ENCODE data around the gene CCDC34.
"Not testable (repeated sequence)": the region's sequence is repeated elsewhere in the genome, so short reads cannot be mapped to it uniquely, and the experiment has no call there.

Gene CCDC34

DNA sequence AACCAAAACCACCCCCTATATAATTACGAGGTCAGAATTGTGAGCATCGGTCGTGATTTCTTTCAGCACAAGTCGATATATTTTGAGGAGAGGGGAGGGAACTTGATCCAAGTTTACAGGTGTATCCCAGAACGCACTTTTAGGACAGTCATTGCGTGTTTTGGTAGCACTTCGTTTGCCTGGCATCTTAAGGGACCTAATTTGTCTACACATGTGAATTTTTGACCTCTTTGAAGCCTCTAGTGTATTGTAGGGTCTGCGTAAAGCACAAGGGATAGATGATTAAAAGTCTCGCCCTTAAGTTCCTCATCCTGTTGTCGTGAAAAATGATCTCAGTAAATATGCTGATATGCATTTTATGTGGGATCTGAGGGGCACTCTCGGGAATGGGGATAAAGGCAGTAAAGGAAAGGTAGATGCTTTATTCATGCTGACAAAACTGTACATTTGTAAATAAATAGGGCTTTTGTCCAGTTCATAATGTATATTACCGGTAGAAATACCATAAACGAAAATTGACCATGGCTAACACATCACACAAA lies 632 bp upstream of the CCDC34 start:
- DNase-seq: no peak

DNA sequence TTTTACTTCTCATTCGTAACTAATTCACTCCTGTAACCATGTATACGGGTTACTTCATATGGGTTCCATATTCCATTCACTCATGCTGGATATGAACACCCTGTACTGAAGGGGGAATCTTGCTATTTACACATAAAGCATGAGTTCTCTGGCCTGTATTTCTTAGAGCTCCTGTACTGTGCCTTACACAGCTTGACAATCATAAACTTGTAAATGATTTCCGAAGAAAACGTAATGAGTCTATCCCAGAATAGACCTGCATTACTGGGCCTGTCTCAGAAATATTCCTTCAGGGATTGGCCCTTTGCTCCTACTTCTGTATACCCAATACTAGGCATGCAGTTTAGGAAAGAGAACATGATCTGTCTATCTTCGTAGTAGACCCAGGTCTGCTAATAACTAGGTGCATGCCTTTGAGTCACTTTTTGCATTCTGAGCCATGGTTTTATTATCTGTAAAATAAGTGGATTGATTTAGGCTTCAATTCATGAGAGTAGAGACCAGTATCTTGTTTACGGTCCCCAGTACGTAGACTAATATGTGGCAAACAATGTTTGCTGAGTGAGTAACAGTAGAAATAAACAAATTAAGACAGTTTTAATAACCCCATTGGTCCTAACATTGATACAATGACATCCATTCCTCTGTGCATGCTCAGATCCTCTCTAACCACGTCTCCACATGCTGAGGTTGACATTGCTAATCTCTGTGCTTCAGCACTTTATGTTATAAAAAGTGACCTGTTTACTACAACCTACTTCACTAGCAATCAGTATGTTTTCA lies 1.2 kb downstream of the CCDC34 start:
- DNase-seq: no peak

DNA sequence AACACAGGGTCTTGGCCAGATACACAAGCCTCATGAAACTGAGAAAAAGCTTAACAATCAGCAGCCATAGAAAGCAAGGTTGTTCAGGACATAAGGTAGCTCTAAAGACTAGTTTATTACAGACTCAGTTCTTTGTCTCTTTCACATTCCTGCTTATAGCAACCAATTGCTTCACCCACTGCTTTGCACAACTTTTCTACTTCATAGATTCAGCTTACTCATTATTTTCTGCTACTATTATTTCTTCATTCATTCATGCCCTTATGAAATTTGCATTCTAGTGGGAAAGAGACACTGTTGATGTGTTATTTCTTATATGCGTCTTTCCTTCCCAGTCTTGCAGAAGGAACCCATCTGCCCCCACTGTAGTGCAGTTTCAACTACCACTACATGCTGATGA lies 4.7 kb downstream of the CCDC34 start:
- no peak for DNase-seq

DNA sequence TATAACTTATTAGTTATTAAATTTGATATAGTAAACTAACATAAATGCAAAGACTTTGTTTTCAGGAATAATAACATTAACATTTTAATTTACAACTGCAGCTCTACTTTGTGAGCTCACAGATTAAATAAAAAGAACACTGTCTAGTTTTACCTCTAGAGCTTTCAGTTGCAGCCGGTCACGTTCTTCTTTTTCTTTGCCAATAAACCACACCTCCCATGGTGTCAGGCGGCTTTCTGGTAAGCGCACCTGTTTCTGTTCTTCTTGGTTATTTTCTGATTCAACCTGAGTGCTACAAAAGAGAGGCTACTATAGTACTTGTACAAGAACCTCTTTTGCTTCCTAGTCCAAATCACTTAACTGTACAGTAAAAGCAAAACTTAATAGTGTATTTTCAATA lies 5.8 kb downstream of the CCDC34 start:
- DNase-seq: no peak

DNA sequence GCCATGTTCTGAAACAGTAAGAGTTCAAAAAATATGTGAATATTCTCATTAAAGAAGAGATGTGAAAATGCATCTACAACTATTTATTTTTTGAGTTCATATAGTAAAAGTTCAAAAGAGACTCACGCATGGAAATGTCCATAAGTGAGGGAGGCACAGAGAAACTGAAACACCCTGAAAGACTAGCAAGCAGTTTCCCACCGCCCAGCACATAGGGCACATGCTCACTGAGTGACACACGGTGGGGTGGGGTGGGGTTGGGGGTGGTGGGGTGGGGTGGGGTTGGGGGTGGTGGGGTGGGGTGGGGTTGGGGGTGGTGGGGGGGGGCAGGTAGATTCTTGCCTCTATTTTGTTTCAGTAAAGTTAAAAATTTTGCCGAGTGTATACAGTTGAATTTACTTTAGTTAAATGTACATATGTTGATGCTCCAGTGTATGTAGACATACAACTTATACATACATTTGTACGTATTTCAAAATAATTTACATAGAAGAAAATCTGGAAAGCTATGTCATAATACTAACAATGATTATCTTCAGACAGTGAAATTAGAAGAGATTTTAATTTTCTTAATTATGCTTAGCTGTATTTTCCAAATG lies 6.3 kb downstream of the CCDC34 start:
- DNase-seq: no peak

DNA sequence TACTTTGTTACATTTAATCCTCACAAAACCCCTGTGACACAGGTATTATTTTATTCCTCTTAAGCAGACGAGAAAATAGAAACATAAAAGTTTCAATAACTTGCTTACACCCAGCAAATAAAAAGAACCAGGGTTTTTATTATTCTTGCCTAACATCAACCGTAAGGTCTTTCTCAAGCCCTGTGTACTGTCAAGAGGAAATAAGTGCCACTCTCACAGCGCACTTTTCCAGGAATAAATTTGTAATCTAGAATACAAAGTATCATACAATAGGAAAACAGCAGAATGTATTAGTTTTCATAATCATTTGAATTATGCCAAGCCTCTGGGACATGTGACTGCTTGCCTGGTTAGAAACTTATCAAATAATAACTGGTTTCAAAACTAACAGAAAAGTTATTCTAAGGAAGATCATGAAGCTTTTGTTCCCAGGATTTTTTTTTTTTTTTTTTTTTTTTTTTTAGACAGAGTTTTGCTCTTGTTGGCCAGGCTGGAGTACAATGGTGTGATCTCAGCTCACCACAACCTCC lies 7.4 kb downstream of the CCDC34 start:
- no peak for DNase-seq

DNA sequence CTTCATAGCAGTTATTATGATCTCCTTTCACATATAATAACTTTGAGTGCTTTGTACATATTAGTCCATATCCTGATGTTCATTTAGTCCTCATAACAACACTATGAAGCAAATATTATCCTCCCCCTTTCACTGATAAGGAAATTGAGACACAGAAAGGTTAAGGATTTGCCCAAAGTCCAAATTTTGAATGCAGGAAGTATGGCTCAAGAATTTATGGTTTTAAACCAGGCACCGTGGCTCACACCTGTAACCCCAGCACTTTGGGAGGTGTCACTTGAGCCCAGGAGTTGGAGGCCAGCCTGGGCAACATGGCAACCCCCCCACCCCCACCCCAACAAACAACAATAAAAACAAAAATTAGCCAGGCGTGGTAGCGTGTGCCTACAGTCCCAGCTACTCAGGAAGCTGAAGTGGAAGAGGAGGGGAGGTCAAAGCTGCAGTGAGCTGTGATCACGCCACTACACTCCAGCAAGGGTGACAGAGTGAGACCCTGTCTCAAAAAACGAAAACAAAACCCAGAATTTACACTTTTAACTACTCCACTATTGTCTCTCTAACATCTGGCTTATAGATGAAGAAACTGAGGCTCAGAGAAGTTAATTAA lies 8.6 kb downstream of the CCDC34 start:
- DNase-seq: no peak

DNA sequence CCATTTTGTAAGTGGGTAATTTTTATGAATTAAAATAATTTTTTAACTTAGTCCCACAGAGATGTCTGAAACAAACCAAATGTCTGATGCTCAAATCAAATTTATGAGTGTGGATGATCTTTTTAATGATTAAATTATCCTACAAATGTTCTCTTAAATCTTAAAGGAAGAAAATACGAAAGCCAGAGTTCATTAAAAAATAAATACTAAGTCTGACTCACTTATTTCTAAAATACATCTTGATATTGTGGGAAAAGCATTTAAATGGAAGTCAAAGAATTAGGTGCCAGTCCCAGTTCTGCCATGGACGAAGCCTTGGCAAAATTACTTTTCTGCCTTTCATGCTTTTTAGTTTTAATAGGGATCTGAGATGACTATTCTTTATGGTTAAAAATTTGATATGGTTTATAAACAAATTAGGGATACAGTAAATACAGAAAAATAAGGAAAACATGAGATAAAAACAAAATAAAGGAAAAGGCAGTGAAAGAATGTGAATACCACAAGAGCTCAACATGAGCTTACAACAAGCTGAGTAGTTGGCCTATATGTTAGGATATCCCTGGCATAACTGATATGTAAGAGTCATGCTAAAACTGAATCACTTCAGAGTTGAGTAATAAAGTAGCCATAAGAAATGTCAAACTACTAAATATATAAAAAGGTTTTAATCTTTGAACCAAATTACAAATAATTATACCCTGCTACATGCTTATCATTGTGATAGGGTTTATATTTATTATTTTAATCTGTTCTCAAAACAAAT lies 9.2 kb downstream of the CCDC34 start:
- DNase-seq: no peak

DNA sequence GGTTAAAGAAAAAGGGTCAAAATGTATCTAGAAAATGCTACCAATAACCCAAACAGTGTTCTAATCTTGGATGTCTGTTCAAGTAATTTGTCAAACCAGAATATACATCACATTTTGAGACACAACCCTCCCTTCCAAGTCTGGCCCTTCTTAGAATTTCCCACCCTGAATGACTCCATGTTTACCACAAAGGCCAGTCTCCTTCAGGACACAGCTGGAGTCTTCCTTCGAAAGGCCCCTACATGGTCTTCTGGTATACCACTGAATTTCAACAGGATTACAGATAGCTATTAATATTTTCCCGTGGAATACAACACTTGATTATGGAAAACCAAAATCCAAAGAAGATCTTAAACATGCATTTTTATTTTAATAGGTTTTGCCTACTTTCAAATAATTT lies 10.2 kb downstream of the CCDC34 start:
- no peak for DNase-seq

DNA sequence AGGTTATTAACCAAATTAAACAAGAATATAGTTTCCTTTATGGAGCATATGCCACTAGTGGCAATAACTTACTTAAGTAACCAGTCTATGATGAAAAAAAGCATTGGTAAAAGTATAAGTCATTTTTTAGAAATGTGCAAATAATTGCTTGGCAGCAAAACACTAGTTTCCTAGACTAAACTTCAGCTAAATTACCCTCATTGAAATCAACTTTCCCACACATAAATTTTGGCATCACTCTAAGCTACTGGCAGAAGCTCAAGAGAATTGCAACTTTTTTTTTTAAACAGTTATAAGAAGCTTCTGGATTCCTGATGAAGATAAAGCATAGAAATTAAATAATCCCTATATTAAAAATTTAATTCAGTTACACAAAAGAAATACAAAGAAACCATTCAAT lies 12.5 kb downstream of the CCDC34 start:
- no peak for DNase-seq

DNA sequence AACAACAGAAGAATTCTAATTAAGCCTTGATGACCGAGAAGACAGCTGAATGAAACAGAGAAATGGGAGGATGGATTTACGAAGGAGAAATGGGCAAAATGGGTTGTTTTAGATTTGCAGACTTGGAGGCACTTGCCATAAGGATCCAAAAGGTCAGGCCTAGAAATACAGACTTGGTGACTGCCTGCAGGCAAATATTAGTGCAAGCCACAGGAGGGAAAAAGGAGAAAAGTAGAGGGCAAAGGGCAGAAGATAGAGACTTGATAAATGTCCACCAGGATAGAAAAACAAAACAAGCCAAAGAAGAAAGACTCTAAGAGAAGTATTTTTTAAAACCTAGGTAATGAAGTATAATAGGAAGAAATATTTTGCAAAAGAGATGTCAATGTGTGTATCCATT lies 13.1 kb downstream of the CCDC34 start:
- DNase-seq: no peak

DNA sequence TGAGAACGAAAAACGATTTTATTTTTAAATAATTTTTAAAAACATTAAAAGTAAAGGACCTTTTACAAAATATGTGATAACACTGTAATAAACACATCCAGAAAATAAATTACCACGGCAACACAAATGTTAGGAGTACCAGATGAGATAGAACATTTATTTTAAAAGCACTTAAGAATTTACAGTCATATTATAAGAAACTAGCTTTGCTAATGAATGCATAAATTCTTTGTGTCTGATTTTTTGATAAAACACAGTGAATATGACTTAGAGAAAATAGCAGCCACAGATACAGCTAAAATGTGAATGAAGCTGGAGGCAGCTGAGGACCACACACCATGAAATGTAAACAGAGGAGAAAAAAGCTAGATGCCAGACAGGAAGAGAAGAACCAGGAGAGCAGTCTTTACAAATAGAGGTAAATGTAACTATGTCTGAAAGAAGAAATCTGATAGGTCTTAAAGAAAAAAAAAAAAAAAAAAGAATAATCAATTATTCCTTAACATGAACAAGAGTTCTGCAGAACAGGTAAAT lies 14.6 kb downstream of the CCDC34 start:
- DNase-seq: no peak

DNA sequence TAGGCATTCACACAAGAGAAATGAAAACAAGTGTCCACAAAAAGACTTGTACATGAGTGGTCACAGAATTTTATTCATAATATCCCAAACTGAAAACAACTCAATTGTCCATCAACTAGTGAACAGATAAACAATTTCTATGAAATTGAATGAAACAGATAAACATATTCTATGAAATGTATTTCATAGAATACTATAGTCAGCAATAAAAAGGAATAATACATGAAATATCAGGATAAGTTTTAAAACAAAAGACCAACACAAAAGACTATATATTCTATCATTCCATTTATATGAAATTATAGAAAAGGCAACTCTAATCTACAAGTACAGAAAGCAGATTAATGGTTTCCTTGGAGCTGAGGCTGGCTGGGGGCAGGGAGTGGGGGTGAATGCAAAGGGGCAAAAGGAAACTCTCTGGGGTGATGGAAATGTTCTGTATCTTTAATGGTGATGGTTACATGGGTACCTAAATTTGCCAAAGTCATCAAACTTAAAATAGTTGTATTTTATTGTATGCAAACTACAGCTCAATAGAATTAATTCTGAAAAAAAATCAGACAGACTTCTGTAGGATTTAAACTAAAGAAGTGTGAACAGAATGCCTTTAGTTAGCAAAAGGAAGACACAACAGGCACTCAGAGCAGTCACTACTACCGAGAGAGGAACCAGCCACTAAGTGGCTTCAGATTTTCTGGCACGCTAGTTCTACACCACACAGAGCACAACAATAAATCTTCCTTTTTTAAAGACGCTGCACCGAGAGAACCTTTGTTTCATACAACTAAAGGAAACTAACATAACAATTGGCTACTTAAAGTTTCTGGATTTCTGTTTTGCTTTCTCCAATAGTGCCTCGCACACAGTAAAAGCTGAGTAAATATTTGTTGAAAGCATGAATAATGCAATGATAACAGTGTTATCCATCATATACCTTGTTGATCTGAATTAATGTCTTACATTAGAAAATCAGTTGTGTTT lies 15.4 kb downstream of the CCDC34 start:
- DNase-seq: no peak

DNA sequence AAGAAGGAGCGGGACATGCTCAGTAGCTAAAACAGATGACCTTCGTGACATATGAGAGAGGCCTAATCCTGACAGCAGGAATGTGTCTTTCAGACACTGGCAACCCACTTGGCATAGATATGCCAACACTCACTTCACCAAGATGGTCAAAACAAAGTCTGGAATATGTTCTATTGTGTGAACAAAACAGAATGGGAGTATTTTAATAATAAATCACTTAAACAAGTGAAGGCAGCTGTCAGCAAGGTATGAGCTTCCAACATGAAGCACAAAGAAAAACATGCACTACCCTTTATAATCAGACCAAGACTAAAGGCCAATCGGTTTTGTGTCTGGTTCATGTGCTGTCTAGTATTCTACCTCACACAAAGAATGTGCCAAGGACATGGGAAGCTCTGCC lies 23.1 kb downstream of the CCDC34 start:
- no peak for DNase-seq

DNA sequence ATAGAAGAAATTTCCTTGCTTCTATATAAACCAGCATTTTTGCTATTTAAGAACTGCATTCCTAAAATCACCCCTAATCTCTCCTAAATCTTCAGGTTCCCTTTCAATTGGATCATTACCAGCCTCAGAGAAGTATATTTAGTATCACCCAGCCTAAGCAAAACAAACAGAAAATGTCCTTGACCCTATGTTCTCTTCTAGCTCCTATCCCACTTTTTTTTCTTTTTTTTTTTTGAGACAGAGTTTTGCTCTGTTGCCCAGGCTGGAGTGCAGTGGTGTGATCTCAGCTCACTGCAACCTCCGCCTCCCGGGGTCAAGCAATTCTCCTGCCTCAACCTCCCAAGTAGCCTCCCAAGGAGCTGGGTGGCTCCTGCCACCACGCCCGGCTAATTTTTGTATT lies 28.3 kb downstream of the CCDC34 start:
- DNase-seq: not testable (repeated sequence)

DNA sequence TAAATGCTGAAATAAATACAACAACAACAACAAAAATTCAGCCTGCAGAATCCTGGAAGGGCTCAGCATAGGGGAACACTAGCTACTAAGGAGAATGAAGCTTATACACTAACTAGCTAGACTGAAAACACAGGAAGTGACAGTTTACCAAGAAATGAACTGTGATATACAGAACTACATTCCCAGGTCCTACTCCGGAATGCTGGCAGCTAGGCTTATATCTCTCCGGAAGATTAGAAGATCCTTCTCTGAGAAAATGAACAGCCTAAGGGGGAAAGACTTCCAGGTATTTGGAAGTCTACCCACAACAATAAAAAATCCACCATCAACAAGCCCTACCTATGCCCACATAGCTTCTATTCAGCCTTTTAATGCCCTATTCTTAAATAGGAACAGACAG lies 31.0 kb downstream of the CCDC34 start:
- DNase-seq: no peak

DNA sequence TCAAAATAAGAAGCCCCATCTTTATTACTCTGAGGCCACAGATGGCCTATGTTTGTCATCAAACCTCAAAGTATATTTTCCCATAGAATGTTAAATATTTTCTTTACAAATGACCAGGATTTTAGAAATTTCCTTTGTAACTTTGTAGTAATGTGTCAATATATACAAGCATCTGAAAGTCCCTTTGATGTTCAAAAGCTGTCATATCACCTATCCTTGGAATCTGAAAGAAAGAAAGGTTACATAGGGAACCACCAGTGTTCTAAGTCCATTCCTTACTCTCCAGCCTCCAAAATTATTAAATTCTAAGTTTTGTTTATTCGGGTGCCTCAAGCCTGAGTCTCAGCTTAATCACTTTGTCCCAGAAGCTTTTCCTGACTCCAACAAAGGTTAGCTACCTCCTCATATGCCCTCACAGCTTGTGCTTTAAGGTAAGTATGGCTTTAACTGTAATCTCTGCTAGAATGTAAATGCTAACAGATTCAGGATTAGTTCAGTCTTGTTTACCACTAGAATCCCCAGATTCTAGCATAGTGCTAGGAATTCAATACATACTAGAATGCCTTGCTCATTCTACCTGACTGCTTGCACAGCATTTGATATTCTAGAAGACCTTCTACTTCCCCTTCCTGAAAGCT lies 32.3 kb downstream of the CCDC34 start:
- no peak for DNase-seq

DNA sequence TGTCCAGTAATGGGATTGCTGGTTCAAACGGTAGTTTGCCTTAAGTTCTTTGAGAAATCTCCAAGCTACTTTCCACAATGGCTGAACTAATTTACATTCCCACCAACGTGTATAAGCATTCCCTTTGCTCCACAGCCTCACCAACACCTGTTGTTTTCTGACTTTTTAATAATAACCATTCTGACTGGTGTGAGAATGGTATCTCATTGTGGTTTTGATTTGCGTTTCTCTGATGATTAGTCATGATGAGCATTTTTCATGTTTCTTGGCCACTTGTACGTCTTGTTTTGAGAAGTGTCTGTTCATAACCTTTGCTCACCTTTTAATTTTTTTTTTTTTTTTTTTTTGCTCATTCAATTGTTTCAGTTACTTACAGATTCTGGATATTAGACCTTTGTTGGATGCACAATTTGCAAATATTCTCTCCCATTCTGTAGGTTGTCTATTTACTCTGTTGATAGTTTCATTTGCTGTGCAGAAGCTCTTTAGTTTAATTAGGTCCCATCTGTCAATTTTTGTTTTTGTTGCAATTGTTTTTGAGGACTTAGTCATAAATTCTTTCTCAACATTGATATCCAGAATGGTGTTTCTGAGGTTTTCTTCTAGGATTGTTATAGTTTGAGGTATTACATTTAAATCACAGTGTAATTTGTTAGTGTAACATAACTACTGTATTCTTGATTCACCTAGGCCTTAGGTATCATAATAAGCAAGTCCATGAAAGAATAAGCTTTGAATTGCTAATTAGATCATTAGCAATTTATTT lies 33.0 kb downstream of the CCDC34 start:
- no peak for DNase-seq

DNA sequence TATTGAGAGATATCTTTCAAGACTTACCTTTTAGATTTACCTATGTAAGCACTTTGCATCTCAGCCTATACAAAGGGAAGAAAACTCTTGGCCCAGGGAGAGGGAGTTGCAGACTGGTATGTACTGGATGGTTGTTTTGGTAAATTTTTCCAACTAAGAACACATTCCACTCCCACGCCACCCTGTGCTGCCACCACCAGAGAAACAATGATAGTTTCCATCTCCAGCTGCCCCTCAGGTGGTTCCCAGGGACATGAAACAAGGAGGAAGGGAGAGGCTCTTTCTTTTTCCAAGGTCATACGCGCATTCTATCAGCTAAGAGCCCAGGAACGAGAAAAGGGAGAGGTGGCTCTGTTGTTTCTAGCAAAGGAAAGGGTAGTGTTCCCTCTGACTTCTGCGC lies 34.4 kb downstream of the CCDC34 start:
- no peak for DNase-seq

Data from amygdala (tissue), 56 donors.